Kidney tubule cell (primary cell): ENCODE data around the gene SMURF2.
"Not testable (repeated sequence)": the region's sequence is repeated elsewhere in the genome, so short reads cannot be mapped to it uniquely, and the experiment has no call there.

ENCODE experiments used
- DNase-seq: peaks from one replicate; pipeline ENCODE4 v3.0.0-alpha.2; 2018; ENCODE audit warnings: low spot score

The SMURF2 gene

DNA sequence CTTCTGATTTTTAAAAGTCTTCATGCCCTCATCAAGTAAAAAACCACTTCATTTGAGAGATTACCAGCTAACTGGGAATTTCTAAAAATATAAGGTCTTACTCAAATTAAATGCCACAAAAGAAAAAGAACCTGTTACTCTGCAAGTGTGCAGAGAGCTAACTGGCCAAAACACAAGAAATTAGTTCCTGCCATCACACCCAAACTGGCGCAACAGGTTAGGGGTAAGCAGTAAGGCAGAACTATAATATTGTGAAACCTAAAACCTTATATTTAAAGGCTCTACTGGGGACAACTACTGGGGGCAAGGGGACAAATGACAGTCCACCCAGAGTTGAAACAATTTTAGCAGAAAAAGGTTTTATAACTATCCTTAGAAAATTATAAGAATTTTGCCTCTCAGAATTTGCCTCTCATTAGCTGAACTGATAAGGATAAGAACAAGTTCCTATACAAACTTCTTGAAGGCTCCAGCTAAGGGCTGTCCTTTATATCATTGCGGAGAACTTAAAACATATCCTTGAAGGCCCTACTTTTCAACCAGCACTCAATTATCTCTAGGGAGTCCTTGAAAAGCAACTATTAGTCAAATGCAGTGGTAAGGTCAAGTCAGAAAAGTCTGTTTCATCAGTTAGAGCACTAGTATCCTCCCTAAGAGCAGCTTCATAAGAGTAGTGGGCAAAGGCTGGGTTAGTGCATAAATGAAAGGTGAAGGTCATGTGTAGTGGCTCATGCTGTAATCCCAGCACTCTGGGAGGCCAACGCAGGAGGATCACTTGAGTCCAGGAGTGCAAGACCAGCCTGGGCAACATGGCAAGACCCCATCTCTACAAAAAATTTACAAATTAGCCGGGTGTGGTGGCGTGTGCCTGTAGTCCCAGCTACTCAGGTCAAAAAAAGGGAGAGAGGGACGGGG is 31.5 kb downstream of the SMURF2 start:
- DNase-seq = no peak

DNA sequence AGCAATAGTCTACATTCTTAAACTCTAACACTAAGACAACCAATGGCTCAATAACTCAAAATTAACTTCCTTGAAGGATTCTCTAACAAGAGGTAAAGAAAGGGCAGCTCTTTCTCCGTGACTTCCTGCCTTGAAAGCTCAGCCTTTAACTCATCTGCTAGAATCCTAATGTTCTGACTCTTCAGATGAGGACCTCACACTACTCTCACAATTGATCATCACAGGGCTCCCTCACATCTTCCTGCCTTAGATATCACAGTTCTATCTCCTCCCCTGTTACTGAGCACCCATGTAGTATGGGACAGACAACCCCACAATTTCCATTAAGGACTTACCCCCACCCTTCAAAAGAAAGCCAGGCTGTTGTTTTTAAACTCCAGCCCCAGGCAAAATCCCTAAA is 33.5 kb downstream of the SMURF2 start:
- no peak for DNase-seq

DNA sequence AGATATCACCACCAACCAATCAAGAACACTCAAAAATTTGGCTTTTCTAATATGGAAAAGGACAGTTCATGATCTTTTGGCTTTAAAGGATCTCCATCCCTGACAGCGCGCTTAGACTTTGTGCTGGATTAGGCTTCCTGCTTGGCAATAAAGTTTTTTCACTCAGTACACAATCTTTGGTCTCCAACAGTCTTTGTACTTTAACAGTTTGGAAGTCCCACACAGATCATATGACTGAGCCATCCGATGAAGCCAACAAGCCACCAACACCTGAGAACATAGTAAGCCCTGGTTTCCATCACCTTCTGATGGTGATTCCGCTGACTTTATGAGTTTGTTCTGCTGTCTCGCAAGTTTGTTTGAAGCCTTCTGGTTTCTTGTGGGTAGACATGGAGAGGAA is 34.3 kb downstream of the SMURF2 start:
- no peak for DNase-seq

DNA sequence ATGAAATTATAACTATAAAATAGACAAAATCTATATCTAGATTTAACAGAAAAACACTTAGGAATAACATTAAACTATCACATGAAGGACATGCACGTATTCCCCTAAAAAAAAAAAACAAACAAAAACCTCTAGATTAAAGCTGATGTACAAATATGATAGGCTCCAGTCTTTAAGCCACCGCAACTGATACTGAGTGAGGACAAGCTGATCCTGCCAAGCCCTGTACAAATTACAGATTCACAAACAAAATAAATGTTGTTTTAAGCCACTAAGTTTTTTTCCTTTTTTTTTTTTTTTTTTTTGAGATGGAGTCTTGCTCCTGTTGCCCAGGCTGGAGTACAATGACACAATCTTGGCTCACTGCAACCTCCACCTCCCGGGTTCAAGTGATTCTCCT is 35.3 kb downstream of the SMURF2 start:
- no peak for DNase-seq

DNA sequence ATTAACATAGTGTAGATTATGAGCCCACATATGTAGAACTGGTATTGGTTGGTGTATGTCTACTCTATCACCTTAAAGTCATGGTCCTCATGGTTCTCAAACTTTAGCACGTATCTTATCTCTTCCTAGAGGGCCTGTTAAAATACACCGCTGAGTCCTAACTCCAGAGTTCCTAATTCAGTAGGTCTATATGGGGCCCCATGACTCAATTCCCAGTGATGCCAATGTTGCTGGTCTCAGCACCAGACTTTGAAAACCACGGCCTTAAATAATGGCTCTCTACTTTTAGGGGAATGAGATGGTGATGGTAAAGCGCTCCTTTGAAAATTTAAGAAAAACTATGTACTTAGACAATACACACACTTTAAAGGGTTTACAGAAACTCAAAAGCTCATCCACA is 36.6 kb downstream of the SMURF2 start:
- no peak for DNase-seq

DNA sequence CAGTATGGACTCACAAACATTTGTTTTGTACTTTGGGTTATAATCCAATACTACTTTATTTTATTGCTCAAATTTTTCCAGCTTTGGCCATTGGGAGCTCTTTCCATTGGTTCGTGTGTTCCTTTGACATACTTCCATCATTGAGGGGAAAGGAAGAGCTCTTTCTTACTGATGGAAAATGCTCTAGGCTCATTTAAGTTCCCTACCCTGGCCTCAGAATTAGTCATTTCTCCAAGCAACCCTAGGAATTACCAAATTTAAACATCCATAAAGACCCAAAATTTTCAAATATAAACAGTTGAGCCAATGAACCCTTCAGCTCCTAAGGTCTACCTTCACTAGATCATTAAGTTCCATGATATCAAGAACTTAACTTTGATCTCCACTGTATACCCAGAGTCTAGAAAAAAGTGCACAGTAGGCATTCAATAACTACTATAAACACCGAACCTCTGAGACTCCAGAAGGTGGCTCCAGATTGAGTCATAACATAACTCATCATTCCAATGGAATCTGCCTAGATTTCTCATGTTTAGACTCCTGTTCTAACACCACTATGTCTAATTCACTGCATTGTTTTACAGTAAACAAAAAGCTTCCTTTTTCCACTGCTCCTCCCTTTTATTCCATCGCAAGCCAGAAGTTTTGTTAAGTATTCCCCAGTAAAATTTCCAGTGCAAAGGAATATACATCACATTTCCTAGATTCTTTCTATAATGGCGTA is 39.0 kb downstream of the SMURF2 start:
- DNase-seq = peak; percentile 77

GRCh38 chr17:64621772-64622171 is 40.3 kb downstream of the SMURF2 start:
- no peak for DNase-seq

DNA sequence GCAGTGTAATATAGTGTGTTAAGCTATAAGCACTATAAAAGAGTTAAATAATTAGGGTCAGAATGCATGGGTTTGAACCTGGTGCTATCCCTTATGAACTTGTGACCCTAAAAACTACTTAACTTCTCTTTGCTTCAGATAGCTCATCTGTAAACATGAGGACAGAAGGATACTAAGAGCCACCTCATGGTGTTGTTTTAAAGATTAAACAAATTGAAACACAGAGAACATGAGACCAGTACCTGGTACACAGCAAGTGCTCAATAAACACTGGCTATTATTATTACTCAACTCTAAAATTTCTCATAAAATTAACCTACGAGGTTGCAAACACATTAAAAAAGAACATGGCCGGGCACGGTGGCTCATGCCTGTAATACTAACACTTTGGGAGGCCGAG is 43.3 kb downstream of the SMURF2 start:
- DNase-seq = no peak

DNA sequence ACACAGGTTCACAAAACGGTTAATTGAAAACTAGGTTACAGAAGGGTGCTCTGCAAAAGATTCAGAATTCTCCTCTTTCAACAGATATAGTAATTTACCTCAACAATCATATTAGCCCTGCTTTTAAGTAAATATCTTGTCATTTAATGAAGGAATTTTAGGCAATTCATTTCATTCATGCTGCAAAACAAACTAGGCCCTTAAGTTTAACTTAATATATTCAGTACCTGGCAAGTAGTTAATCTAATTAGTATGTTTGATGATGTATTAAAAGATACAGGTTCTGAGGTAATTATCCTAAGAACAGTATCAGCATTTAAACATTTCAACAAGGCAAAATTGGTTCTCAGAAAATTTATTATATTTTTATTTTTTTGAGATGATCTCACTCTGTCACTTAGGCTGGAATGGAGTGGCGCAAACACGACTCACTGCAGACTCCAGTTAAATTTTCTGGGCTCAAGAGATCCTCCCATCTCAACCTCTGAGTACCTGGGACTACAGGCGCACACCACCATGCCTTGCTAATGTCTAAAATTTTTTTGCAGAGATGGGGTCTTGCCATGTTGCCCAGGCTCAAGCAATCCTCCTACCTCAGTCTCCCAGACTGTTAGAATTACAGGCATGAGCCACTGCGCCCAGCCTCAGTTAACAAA is 44.9 kb downstream of the SMURF2 start:
- DNase-seq = no peak

DNA sequence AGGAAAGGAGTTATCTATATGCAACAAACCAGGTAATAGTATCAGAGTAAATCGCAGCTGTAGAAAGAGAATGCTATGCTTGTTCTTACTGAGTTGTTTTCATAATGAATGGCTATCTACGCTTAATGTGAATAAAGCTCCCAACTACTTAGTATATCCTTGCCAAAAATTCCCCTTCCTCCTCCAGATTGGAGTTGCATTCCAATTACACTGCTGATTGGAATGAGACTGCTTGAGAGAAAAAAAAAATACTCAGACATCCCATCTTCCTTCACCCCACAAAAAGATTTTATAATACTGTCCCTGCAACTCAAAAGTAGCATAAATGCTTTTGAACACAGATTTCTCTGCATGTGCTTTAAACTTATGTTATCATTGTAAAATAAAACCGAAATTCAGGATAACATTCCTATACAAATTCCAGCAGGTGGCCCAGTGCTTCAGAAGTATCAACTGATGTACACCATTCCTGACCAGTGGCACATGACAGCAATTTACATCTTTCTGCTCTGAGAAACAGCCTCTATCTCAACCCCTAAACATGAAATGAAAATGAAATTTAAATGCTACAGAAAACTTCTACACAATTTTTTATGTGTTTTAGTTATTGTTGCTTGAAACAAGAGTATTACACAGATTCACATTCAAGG is 47.0 kb downstream of the SMURF2 start:
- DNase-seq = peak; percentile 50

GRCh38 chr17:64614266-64615027 is 47.7 kb downstream of the SMURF2 start:
- no peak for DNase-seq

- DNase-seq = peak; percentile 44
These were observed 50.7 kb downstream of the SMURF2 start for GRCh38 chr17:64611369-64611768.

DNA sequence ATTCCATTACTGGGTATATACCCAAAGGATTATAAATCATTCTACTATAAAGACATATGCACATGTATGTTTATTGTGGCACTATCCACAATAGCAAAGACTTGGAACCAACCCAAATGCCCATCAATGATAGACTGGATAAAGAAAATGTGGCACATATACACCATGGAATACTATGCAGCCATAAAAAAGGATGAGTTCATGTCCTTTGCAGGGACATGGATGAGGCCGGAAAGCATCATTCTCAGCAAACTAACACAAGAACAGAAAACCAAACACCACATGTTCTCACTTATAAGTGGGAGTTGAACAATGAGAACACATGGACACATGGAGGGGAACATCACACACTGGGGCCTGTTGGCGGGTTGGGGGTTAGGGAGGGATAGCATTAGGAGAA is 51.9 kb downstream of the SMURF2 start:
- not testable (repeated sequence) for DNase-seq

DNA sequence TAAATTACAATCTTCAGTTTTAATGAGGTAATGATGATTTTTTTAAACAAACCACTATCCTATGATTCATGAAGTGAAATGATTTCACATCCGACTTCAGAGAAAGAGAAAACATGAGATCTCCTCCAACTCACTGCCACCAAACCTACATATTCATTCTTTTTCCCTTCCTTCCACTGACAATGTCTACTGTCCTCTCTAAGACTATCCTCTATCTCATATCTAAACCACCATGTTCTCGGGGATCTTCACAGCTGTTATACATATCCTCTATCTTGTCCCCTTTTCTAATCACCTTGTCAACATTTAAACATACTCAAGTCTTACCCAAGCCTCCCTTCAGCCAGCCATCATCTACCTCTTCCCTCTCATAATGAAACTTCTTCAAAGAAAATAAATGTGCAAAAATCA is 53.5 kb downstream of the SMURF2 start:
- no peak for DNase-seq

GRCh38 chr17:64607862-64608565 is 54.1 kb downstream of the SMURF2 start:
- DNase-seq = no peak

DNA sequence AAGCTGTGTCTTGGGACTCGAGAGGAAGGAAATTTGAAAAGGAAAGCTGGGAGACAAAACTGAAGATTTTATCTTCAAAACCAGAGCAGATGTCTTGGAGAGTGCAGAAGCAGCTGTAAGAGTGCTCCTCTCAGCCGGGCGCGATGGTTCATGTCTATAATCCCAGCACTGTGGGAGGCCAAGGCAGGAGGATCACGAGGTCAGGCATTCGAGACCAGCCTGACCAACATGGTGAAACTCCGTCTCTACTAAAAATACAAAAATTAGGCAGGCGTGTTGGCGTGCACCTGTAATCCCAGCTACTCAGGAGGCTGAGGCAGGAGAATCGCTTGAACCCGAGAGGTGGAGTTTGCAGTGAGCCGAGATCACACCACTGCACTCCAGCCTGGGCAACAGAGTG is 57.6 kb downstream of the SMURF2 start:
- not testable (repeated sequence) for DNase-seq

DNA sequence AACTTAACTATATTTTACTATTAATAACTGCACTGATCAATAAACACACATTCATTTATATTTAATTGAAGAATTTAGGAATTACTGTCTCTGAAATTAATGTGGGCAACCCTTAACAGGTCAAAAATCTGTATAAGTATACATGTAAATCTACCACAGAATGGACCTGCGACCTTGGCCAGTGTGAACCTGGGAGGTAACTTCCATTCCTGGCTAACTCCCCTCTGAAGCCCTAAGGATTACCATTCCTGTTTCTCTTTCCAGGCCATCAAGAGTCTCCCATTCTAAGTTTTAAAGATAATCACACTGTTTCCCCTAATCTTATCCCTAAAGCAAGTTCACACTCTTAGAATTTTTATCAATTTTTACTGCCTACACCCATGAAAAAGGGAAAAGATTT is 58.1 kb downstream of the SMURF2 start:
- DNase-seq = no peak

DNA sequence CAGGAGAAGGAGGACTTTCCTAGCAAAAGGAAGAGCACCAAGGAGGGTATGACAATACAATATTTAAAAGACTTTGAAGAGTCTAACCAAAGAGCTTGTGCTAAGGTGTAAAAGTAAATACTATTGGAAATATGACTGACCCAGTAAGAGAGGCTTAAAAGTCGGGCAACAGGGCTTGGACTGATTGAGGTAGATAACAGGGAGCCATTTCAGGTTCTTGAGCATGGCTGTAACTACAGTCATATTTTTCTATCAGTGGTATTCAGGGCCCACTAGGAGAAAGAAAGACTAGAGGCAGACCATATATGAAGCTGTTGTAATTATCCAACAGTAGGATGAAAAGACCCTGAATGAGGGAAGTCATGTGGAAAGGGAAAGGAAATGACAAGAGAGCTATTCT is 62.3 kb downstream of the SMURF2 start:
- no peak for DNase-seq

GRCh38 chr17:64599187-64599676 is 62.9 kb downstream of the SMURF2 start:
- DNase-seq = no peak

DNA sequence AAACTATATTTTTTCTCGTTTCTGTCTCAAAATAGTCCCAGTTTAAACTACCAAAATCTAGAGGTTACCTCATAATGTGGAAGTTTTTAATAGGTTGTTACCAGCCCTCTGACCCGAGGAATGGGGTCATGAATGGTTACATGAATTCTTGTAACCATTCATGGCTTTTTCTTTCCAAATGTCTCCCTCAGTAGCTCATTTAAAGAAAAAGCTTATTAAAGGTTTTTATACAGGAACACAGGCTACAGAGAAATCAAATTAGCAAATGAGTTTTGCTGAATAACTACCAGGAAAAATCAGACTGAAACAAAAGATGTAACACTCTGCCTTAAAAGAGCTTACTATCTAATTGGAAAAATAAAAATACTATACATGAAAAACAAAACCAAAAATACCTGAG is 63.4 kb downstream of the SMURF2 start:
- no peak for DNase-seq

- DNase-seq = no peak
These were observed 65.1 kb downstream of the SMURF2 start for GRCh38 chr17:64596988-64597387.
